Endometrial microvascular endothelial cells (primary cell): Measurements from ENCODE around the gene NKPD1. TPM values are rescaled to one million over a fixed set of nuclear protein-coding genes. Genes with fewer than 3 reads are reported as not detected.

Source experiments
- in situ Hi-C: cut with HindIII; loops from 2 replicates; pipeline ENCODE4 v1.10.0; 2017; ENCODE audit warnings: low sequenced_read_pairs, low pct_unique_long_range_greater_than_20kb; ENCODE audit errors: inconsistent ontology term
- total RNA-seq: library from RNA; depleted of rRNA; stranded (reverse); fragments of >200 nt; gene quantifications from one replicate; pipeline ENCODE4 v1.2.3, GENCODE V29; 2015; ENCODE audit errors: inconsistent ontology term

NKPD1 gene
- total RNA-seq, 1 donor from 2014 or later = not detected

- in situ Hi-C loops = no loop called here
These were observed 14.9 kb upstream of the NKPD1 start for GRCh38 chr19:45175515-45176345.

- in situ Hi-C loops = no loop called here
These were observed 13.0 kb upstream of the NKPD1 start for GRCh38 chr19:45173816-45174215.

GRCh38 chr19:45172611-45173208 is 11.9 kb upstream of the NKPD1 start:
- in situ Hi-C loops = no loop called here

- in situ Hi-C loops = no loop called here
These were observed 11.4 kb upstream of the NKPD1 start for GRCh38 chr19:45172173-45172572.

- in situ Hi-C loops = no loop called here
These were observed 10.4 kb upstream of the NKPD1 start for GRCh38 chr19:45171211-45171623.

- in situ Hi-C loops = no loop called here
These were observed 9.6 kb upstream of the NKPD1 start for GRCh38 chr19:45170146-45171106.

GRCh38 chr19:45169602-45170001 is 8.8 kb upstream of the NKPD1 start:
- in situ Hi-C loops = no loop called here

GRCh38 chr19:45168767-45169351 is 8.1 kb upstream of the NKPD1 start:
- in situ Hi-C loops = no loop called here

GRCh38 chr19:45166723-45167252 is 6.0 kb upstream of the NKPD1 start:
- in situ Hi-C loops = no loop called here

- in situ Hi-C loops = no loop called here
These were observed 4.0 kb upstream of the NKPD1 start for GRCh38 chr19:45164577-45165335.

- in situ Hi-C loops = no loop called here
These were observed 3.1 kb upstream of the NKPD1 start for GRCh38 chr19:45163751-45164460.

- in situ Hi-C loops = no loop called here
These were observed 2.4 kb upstream of the NKPD1 start for GRCh38 chr19:45163156-45163555.

GRCh38 chr19:45162608-45163143 is 1.9 kb upstream of the NKPD1 start:
- in situ Hi-C loops = no loop called here

GRCh38 chr19:45161738-45162607 is 1.2 kb upstream of the NKPD1 start:
- in situ Hi-C loops = no loop called here

- in situ Hi-C loops = no loop called here
These were observed 834 bp downstream of the NKPD1 start for GRCh38 chr19:45159971-45160324.

GRCh38 chr19:45159210-45159970 is 1.4 kb downstream of the NKPD1 start:
- in situ Hi-C loops = no loop called here
